ENCODE measurements around the gene PPM1J.

DNA sequence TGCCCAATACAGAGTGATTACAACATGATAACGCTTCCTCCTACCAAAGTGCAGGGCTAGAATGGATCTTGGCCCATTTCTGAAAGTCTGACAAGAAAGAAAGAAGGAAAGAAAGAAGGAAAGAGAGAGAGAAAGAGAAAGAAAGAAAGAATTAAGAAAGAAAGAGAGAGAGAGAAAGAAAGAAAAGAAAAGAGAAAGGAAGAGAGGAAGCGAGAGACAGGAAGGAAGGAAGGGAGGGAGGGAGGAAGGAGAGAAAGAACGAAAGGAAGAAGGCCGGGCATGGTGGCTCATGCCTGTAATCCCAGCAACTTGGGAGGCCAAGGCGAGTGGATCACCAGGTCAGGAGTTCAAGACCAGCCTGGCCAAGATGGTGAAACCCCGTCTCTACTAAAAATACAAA is 44.1 kb upstream of the PPM1J start:
- TF ChIP-seq, protein P1, sequence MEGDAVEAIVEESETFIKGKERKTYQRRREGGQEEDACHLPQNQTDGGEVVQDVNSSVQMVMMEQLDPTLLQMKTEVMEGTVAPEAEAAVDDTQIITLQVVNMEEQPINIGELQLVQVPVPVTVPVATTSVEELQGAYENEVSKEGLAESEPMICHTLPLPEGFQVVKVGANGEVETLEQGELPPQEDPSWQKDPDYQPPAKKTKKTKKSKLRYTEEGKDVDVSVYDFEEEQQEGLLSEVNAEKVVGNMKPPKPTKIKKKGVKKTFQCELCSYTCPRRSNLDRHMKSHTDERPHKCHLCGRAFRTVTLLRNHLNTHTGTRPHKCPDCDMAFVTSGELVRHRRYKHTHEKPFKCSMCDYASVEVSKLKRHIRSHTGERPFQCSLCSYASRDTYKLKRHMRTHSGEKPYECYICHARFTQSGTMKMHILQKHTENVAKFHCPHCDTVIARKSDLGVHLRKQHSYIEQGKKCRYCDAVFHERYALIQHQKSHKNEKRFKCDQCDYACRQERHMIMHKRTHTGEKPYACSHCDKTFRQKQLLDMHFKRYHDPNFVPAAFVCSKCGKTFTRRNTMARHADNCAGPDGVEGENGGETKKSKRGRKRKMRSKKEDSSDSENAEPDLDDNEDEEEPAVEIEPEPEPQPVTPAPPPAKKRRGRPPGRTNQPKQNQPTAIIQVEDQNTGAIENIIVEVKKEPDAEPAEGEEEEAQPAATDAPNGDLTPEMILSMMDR (IDR thresholded peaks at IDR 0.05): no peak
- TF ChIP-seq NFE2L1 (CRISPR knock-in tag; IDR thresholded peaks at IDR 0.05): no peak
- TF ChIP-seq TEAD1 (CRISPR knock-in tag; IDR thresholded peaks at IDR 0.05): no peak
- TF ChIP-seq SP1 (CRISPR knock-in tag; conservative IDR thresholded peaks at IDR 0.05): no peak
- TF ChIP-seq GABPB1 (CRISPR knock-in tag; IDR thresholded peaks at IDR 0.05): no peak
- TF ChIP-seq, protein P2, sequence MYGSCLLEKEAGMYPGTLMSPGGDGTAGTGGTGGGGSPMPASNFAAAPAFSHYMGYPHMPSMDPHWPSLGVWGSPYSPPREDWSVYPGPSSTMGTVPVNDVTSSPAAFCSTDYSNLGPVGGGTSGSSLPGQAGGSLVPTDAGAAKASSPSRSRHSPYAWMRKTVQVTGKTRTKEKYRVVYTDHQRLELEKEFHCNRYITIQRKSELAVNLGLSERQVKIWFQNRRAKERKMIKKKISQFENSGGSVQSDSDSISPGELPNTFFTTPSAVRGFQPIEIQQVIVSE (CRISPR knock-in tag; IDR thresholded peaks at IDR 0.05; ENCODE audit: borderline replicate concordance): no peak
- TF ChIP-seq, protein P3, sequence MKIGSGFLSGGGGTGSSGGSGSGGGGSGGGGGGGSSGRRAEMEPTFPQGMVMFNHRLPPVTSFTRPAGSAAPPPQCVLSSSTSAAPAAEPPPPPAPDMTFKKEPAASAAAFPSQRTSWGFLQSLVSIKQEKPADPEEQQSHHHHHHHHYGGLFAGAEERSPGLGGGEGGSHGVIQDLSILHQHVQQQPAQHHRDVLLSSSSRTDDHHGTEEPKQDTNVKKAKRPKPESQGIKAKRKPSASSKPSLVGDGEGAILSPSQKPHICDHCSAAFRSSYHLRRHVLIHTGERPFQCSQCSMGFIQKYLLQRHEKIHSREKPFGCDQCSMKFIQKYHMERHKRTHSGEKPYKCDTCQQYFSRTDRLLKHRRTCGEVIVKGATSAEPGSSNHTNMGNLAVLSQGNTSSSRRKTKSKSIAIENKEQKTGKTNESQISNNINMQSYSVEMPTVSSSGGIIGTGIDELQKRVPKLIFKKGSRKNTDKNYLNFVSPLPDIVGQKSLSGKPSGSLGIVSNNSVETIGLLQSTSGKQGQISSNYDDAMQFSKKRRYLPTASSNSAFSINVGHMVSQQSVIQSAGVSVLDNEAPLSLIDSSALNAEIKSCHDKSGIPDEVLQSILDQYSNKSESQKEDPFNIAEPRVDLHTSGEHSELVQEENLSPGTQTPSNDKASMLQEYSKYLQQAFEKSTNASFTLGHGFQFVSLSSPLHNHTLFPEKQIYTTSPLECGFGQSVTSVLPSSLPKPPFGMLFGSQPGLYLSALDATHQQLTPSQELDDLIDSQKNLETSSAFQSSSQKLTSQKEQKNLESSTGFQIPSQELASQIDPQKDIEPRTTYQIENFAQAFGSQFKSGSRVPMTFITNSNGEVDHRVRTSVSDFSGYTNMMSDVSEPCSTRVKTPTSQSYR (CRISPR knock-in tag; IDR thresholded peaks at IDR 0.05): no peak
- TF ChIP-seq ETV6 (CRISPR knock-in tag; IDR thresholded peaks at IDR 0.05): no peak
- TF ChIP-seq CBFB (CRISPR knock-in tag; IDR thresholded peaks at IDR 0.05; ENCODE audit: low read depth): no peak
- TF ChIP-seq CREB1 (CRISPR knock-in tag; IDR thresholded peaks at IDR 0.05): no peak
- no peak for TF ChIP-seq NFYB (CRISPR knock-in tag; conservative IDR thresholded peaks at IDR 0.05; ENCODE audit: low read depth)
- TF ChIP-seq, protein P4, sequence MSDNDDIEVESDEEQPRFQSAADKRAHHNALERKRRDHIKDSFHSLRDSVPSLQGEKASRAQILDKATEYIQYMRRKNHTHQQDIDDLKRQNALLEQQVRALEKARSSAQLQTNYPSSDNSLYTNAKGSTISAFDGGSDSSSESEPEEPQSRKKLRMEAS (CRISPR knock-in tag; IDR thresholded peaks at IDR 0.05): no peak
- no peak for TF ChIP-seq PRRX2 (CRISPR knock-in tag; IDR thresholded peaks at IDR 0.05)
- TF ChIP-seq, protein P5, sequence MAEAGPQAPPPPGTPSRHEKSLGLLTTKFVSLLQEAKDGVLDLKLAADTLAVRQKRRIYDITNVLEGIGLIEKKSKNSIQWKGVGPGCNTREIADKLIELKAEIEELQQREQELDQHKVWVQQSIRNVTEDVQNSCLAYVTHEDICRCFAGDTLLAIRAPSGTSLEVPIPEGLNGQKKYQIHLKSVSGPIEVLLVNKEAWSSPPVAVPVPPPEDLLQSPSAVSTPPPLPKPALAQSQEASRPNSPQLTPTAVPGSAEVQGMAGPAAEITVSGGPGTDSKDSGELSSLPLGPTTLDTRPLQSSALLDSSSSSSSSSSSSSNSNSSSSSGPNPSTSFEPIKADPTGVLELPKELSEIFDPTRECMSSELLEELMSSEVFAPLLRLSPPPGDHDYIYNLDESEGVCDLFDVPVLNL (CRISPR knock-in tag; IDR thresholded peaks at IDR 0.05; ENCODE audit: borderline replicate concordance, low read depth): no peak
